Neural progenitor cell (in vitro differentiated cells): ENCODE results near the gene SLC22A23. TPM values are rescaled to one million over a fixed set of nuclear protein-coding genes. Genes with fewer than 3 reads are reported as not detected.

Experiments used
- DNase-seq: peaks from one replicate; pipeline ENCODE4 v3.0.0-alpha.2; 2016; ENCODE audit warnings: low spot score
- H2AFZ ChIP-seq: fragments of 200-600 bp; sonication (generic); replicated peaks from 2 replicates; pipeline ENCODE4 v1.6.1; 2016; ENCODE audit warnings: antibody characterized with exemption
- H3F3A ChIP-seq: fragments of 200-600 bp; sonication (generic); 2 replicates; pipeline ENCODE4 v1.6.1; 2016; ENCODE audit warnings: antibody characterized with exemption, low read depth
- H3K27ac ChIP-seq: fragments of 200-600 bp; sonication (generic); 2 replicates; pipeline ENCODE4 v1.5.1; 2016; ENCODE audit warnings: mild to moderate bottlenecking
- H3K27me3 ChIP-seq: fragments of 200-600 bp; sonication (generic); 2 replicates; pipeline ENCODE4 v1.6.1; 2016; ENCODE audit warnings: mild to moderate bottlenecking, moderate library complexity
- H3K36me3 ChIP-seq: fragments of 200-600 bp; sonication (generic); 2 replicates; pipeline ENCODE4 v1.5.1; 2016
- H3K4me1 ChIP-seq: fragments of 200-600 bp; sonication (generic); 2 replicates; pipeline ENCODE4 v1.6.1; 2016; ENCODE audit warnings: mixed run types
- H3K4me2 ChIP-seq: fragments of 200-600 bp; sonication (generic); 2 replicates; pipeline ENCODE4 v1.6.1; 2016
- H3K4me3 ChIP-seq: fragments of 200-600 bp; sonication (generic); 2 replicates; pipeline ENCODE4 v1.5.1; 2016
- H3K79me2 ChIP-seq: fragments of 200-600 bp; sonication (generic); 2 replicates; pipeline ENCODE4 v1.6.1; 2016; ENCODE audit warnings: low read depth
- H3K9ac ChIP-seq: fragments of 200-600 bp; sonication (generic); 2 replicates; pipeline ENCODE4 v1.6.1; 2016
- H3K9me3 ChIP-seq: fragments of 200-600 bp; sonication (generic); 2 replicates; pipeline ENCODE4 v1.5.1; 2016; ENCODE audit warnings: low read depth
- H4K20me1 ChIP-seq: fragments of 200-600 bp; sonication (generic); 2 replicates; pipeline ENCODE4 v1.6.1; 2016; ENCODE audit warnings: low read depth
- H3K27ac Mint-ChIP-seq: 3 replicates; pipeline ENCODE4 v1.8.0; 2021; ENCODE audit warnings: mixed read lengths
- H3K27me3 Mint-ChIP-seq: 2 replicates; pipeline ENCODE4 v1.8.0; 2022; ENCODE audit warnings: low read depth, mild to moderate bottlenecking, inconsistent platforms, moderate library complexity, mixed read lengths; ENCODE audit not compliant: insufficient read depth
- H3K36me3 Mint-ChIP-seq: 3 replicates; pipeline ENCODE4 v1.8.0; 2021; ENCODE audit warnings: mixed read lengths
- H3K4me1 Mint-ChIP-seq: 3 replicates; pipeline ENCODE4 v1.8.0; 2021; ENCODE audit warnings: mixed read lengths
- H3K4me3 Mint-ChIP-seq: 3 replicates; pipeline ENCODE4 v1.8.0; 2021; ENCODE audit warnings: mild to moderate bottlenecking, moderate library complexity, mixed read lengths
- H3K9me3 Mint-ChIP-seq: 3 replicates; pipeline ENCODE4 v1.8.0; 2020; ENCODE audit warnings: mixed read lengths
- CTCF ChIP-seq: fragments of 200-600 bp; sonication (generic); IDR thresholded peaks from 2 replicates; pipeline ENCODE4 v1.5.1; 2017; ENCODE audit warnings: antibody characterized with exemption, mild to moderate bottlenecking
- EZH2 ChIP-seq: fragments of 200-600 bp; sonication (generic); IDR thresholded peaks from 2 replicates; pipeline ENCODE4 v1.6.1; 2017; ENCODE audit warnings: antibody characterized with exemption, mild to moderate bottlenecking, moderate library complexity
- EZH2phosphoT487 ChIP-seq: fragments of 200-600 bp; sonication (generic); IDR thresholded peaks from 2 replicates; pipeline ENCODE4 v1.6.1; 2017; ENCODE audit warnings: antibody characterized with exemption
- total RNA-seq: library from RNA; depleted of rRNA; stranded (reverse); fragments of >200 nt; gene quantifications from 2 replicates; pipeline ENCODE4 v1.2.3, GENCODE V29; 2015; ENCODE audit warnings: low replicate concordance

The SLC22A23 gene
- total RNA-seq, 1 donor from 2014 or later, result 0.99 TPM

GRCh38 chr6:3349388-3350251 is 107.2 kb downstream of the SLC22A23 start:
- H3K4me2 ChIP-seq, result peak overlapping the region; percentile 67
- no peaks in the 10 kb centered on the region for H3K9me3 Mint-ChIP-seq
- no peaks in the 10 kb centered on the region for H4K20me1 ChIP-seq
- no peaks in the 10 kb centered on the region for H3K79me2 ChIP-seq
- H3K27me3 ChIP-seq, result peaks cover 61% of the 10 kb centered on the region
- peaks cover 95% of the 10 kb centered on the region for H3K4me1 Mint-ChIP-seq
- H3K4me3 Mint-ChIP-seq, result peak overlapping the region; percentile 64
- no peak overlapping the region for H2AFZ ChIP-seq
- H3F3A ChIP-seq, result peaks cover 28% of the 10 kb centered on the region
- TF ChIP-seq EZH2phosphoT487 (no peak), EZH2 (no peak), CTCF (no peak)
- H3K36me3 Mint-ChIP-seq, result peaks cover 14% of the 10 kb centered on the region
- no peak overlapping the region for H3K4me3 ChIP-seq
- no peaks in the 10 kb centered on the region for H3K9me3 ChIP-seq
- no peak overlapping the region for H3K27ac ChIP-seq
- H3K27me3 Mint-ChIP-seq, result peaks cover 8% of the 10 kb centered on the region
- H3K36me3 ChIP-seq, result no peaks in the 10 kb centered on the region
- DNase-seq, result no peak
- H3K9ac ChIP-seq, result no peak overlapping the region
- H3K4me1 ChIP-seq, result peaks cover 53% of the 10 kb centered on the region
- H3K27ac Mint-ChIP-seq, result peak overlapping the region; percentile 95

- H2AFZ ChIP-seq, result no peak overlapping the region
- no peak overlapping the region for H3K9ac ChIP-seq
- H3F3A ChIP-seq, result peaks cover 28% of the 10 kb centered on the region
- peaks cover 14% of the 10 kb centered on the region for H3K36me3 Mint-ChIP-seq
- H3K4me1 ChIP-seq, result peaks cover 58% of the 10 kb centered on the region
- TF ChIP-seq CTCF (no peak), EZH2phosphoT487 (no peak), EZH2 (no peak)
- no peak overlapping the region for H3K4me3 Mint-ChIP-seq
- peak overlapping the region; percentile 95 for H3K27ac Mint-ChIP-seq
- H3K27me3 ChIP-seq, result peaks cover 53% of the 10 kb centered on the region
- no peaks in the 10 kb centered on the region for H3K79me2 ChIP-seq
- peaks cover 8% of the 10 kb centered on the region for H3K27me3 Mint-ChIP-seq
- DNase-seq, result no peak
- no peak overlapping the region for H3K4me3 ChIP-seq
- H3K4me1 Mint-ChIP-seq, result peaks cover 93% of the 10 kb centered on the region
- H3K4me2 ChIP-seq, result no peak overlapping the region
- no peaks in the 10 kb centered on the region for H3K9me3 ChIP-seq
- no peaks in the 10 kb centered on the region for H4K20me1 ChIP-seq
- no peaks in the 10 kb centered on the region for H3K9me3 Mint-ChIP-seq
- no peak overlapping the region for H3K27ac ChIP-seq
- no peaks in the 10 kb centered on the region for H3K36me3 ChIP-seq
Measured at GRCh38 chr6:3348821-3349220, 108.0 kb downstream of the SLC22A23 start.

GRCh38 chr6:3347826-3348225 is 109.0 kb downstream of the SLC22A23 start:
- no peak for DNase-seq
- Histone ChIP-seq H3K36me3 (no peaks in the 10 kb centered on the region), H4K20me1 (no peaks in the 10 kb centered on the region), H3K9me3 (no peaks in the 10 kb centered on the region), H3K9ac (no peak overlapping the region), H3K27me3 (peaks cover 43% of the 10 kb centered on the region), H3K4me3 (no peak overlapping the region), H3K79me2 (no peaks in the 10 kb centered on the region), H2AFZ (no peak overlapping the region), H3F3A (peaks cover 27% of the 10 kb centered on the region), H3K27ac (no peak overlapping the region), H3K4me1 (peaks cover 58% of the 10 kb centered on the region), H3K4me2 (no peak overlapping the region)
- H3K36me3 Mint-ChIP-seq, result peaks cover 14% of the 10 kb centered on the region
- peaks cover 92% of the 10 kb centered on the region for H3K4me1 Mint-ChIP-seq
- no peak for TF ChIP-seq EZH2
- no peak for TF ChIP-seq CTCF
- TF ChIP-seq EZH2phosphoT487, result no peak
- peaks cover 3% of the 10 kb centered on the region for H3K27me3 Mint-ChIP-seq
- peak overlapping the region; percentile 84 for H3K27ac Mint-ChIP-seq
- H3K9me3 Mint-ChIP-seq, result no peaks in the 10 kb centered on the region
- H3K4me3 Mint-ChIP-seq, result no peak overlapping the region
